HEK293 (cell line): ENCODE results near the gene TFAP2C.

Source experiments
- CTCF ChIA-PET: fragments of 350-600 bp; formaldehyde crosslinking; extraction: SDS; loops from one replicate; lab custom pipeline; 2021; ENCODE audit warnings: antibody characterized with exemption; lab: Yijun Ruan, JAX
- POLR2A ChIA-PET: fragments of 300-600 bp; formaldehyde crosslinking; extraction: SDS; loops from one replicate; lab custom pipeline; 2020; ENCODE audit warnings: antibody characterized with exemption, inconsistent platforms; lab: Yijun Ruan, JAX
- H3K27ac ChIP-seq: fragments of 200-500 bp; sonication (Bioruptor generic); 2 replicates; pipeline ENCODE4 v1.5.1; 2014; ENCODE audit warnings: low read depth, low read length, control low read depth, inconsistent platforms; ENCODE audit errors: extremely low read depth
- H3K36me3 ChIP-seq, 2 experiments: fragments of 200-500 bp in 1 of 2; sonication (Bioruptor generic) in 1 of 2; 1 replicate in 1 of 2; 2 replicates in 1 of 2; pipeline ENCODE4 v1.5.1; 2014 to 2017; ENCODE audit warnings: inconsistent platforms in 2 of 2, low read length in 2 of 2; ENCODE audit not compliant: control insufficient read depth in 2 of 2, insufficient read depth in 1 of 2
- H3K4me1 ChIP-seq: fragments of 200-500 bp; sonication (Bioruptor generic); 2 replicates; pipeline ENCODE4 v1.5.1; 2014; ENCODE audit warnings: mild to moderate bottlenecking, low read length, inconsistent platforms; ENCODE audit not compliant: control insufficient read depth, insufficient read depth
- H3K4me3 ChIP-seq: 2 replicates; pipeline ENCODE4 v1.5.1; 2011; ENCODE audit warnings: low read depth, mild to moderate bottlenecking, control low read depth, low read length, moderate library complexity
- H3K9me3 ChIP-seq: fragments of 200-500 bp; sonication (Bioruptor generic); 2 replicates; pipeline ENCODE4 v1.5.1; 2014; ENCODE audit warnings: low read depth, low read length, inconsistent platforms; ENCODE audit not compliant: control insufficient read depth, insufficient read depth
- GLIS1 ChIP-seq: fragments of 450-650 bp; formaldehyde crosslinking; IDR thresholded peaks from 2 replicates; pipeline ENCODE4 v1.5.1; 2016; ENCODE audit warnings: missing biosample characterization, missing genetic modification characterization
- KLF8 ChIP-seq: fragments of 450-650 bp; formaldehyde crosslinking; IDR thresholded peaks from 2 replicates; pipeline ENCODE4 v1.5.1; 2016; ENCODE audit warnings: missing biosample characterization, missing genetic modification characterization
- SCRT2 ChIP-seq: fragments of 450-650 bp; formaldehyde crosslinking; IDR thresholded peaks from 2 replicates; pipeline ENCODE4 v1.5.1; 2016; ENCODE audit warnings: missing biosample characterization, missing genetic modification characterization
- SETDB1 ChIP-seq: IDR thresholded peaks from one replicate; pipeline ENCODE4 v1.6.1; 2017; ENCODE audit warnings: mild to moderate bottlenecking, low read length, moderate library complexity, mixed read lengths; ENCODE audit not compliant: insufficient read length
- ZNF138 ChIP-seq: fragments of 450-650 bp; formaldehyde crosslinking; IDR thresholded peaks from 2 replicates; pipeline ENCODE4 v1.5.1; 2016; ENCODE audit warnings: missing biosample characterization, missing genetic modification characterization, borderline replicate concordance
- ZNF292 ChIP-seq: fragments of 450-650 bp; formaldehyde crosslinking; IDR thresholded peaks from 2 replicates; pipeline ENCODE4 v1.5.1; 2016; ENCODE audit warnings: low read depth, missing biosample characterization, missing genetic modification characterization, borderline replicate concordance
- ZNF416 ChIP-seq: fragments of 450-650 bp; formaldehyde crosslinking; IDR thresholded peaks from 2 replicates; pipeline ENCODE4 v1.5.1; 2016; ENCODE audit warnings: missing biosample characterization, missing genetic modification characterization
- ZNF514 ChIP-seq: fragments of 450-650 bp; formaldehyde crosslinking; IDR thresholded peaks from 2 replicates; pipeline ENCODE4 v1.5.1; 2016; ENCODE audit warnings: missing biosample characterization, missing genetic modification characterization
- ZNF544 ChIP-seq: fragments of 450-650 bp; formaldehyde crosslinking; IDR thresholded peaks from 2 replicates; pipeline ENCODE4 v1.5.0; 2017; ENCODE audit warnings: missing biosample characterization, missing genetic modification characterization
- ZNF561 ChIP-seq: fragments of 450-650 bp; IDR thresholded peaks from 2 replicates; pipeline ENCODE4 v1.5.1; 2018; ENCODE audit warnings: missing biosample characterization, missing genetic modification characterization, borderline replicate concordance
- ZNF585B ChIP-seq: fragments of 450-650 bp; formaldehyde crosslinking; IDR thresholded peaks from 2 replicates; pipeline ENCODE4 v1.5.1; 2016; ENCODE audit warnings: missing biosample characterization, missing genetic modification characterization
- ZNF596 ChIP-seq: fragments of 450-650 bp; IDR thresholded peaks from 2 replicates; pipeline ENCODE4 v1.5.0; 2018; ENCODE audit warnings: missing biosample characterization, mild to moderate bottlenecking, missing genetic modification characterization, moderate library complexity
- ZNF623 ChIP-seq: fragments of 450-650 bp; formaldehyde crosslinking; IDR thresholded peaks from 2 replicates; pipeline ENCODE4 v1.5.1; 2016; ENCODE audit warnings: missing biosample characterization, missing genetic modification characterization
- ZNF707 ChIP-seq: fragments of 450-650 bp; formaldehyde crosslinking; IDR thresholded peaks from 2 replicates; pipeline ENCODE4 v1.5.1; 2016; ENCODE audit warnings: missing biosample characterization, missing genetic modification characterization
- TF ChIP-seq, protein P1 (sequence below): fragments of 450-650 bp; formaldehyde crosslinking; IDR thresholded peaks from 2 replicates; pipeline ENCODE4 v1.5.1; 2016; ENCODE audit warnings: missing biosample characterization, missing genetic modification characterization, borderline replicate concordance
- TF ChIP-seq, protein P2 (sequence below): fragments of 450-650 bp; formaldehyde crosslinking; IDR thresholded peaks from 2 replicates; pipeline ENCODE4 v1.5.1; 2017; ENCODE audit warnings: missing biosample characterization, missing genetic modification characterization
- TF ChIP-seq, protein P3 (sequence below): fragments of 450-650 bp; formaldehyde crosslinking; IDR thresholded peaks from 2 replicates; pipeline ENCODE4 v1.5.1; 2016; ENCODE audit warnings: missing biosample characterization, missing genetic modification characterization
- TF ChIP-seq, protein P4 (sequence below): fragments of 450-650 bp; formaldehyde crosslinking; IDR thresholded peaks from 2 replicates; pipeline ENCODE4 v1.5.1; 2016; ENCODE audit warnings: missing biosample characterization, missing genetic modification characterization
- TF ChIP-seq, protein P5 (sequence below): fragments of 450-650 bp; formaldehyde crosslinking; IDR thresholded peaks from 2 replicates; pipeline ENCODE4 v1.5.1; 2016; ENCODE audit warnings: missing biosample characterization, missing genetic modification characterization

Gene TFAP2C

DNA sequence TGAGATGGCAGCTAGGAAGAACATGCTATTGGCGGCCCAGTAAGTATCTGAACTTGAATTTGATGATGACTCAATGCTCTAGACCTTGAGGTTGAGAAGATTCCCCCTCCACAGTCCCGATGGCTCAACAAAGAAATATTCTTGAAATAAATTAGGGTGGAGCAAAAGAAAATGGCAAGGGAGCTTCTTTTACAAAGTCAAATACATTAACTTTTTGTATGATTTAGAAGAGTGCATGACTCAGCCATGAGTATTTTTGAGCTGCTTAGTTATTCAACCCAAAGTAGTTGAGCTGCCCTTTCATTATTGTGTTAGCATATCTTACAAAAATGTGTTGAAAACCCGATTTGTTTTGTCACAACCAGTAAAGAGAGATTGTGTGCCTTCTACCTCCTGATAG, 7.6 kb downstream of the TFAP2C start (continued):
- no peak for TF ChIP-seq ZNF596 (tag by site-specific recombination)
- no peak for TF ChIP-seq ZNF416
- TF ChIP-seq, protein P1, sequence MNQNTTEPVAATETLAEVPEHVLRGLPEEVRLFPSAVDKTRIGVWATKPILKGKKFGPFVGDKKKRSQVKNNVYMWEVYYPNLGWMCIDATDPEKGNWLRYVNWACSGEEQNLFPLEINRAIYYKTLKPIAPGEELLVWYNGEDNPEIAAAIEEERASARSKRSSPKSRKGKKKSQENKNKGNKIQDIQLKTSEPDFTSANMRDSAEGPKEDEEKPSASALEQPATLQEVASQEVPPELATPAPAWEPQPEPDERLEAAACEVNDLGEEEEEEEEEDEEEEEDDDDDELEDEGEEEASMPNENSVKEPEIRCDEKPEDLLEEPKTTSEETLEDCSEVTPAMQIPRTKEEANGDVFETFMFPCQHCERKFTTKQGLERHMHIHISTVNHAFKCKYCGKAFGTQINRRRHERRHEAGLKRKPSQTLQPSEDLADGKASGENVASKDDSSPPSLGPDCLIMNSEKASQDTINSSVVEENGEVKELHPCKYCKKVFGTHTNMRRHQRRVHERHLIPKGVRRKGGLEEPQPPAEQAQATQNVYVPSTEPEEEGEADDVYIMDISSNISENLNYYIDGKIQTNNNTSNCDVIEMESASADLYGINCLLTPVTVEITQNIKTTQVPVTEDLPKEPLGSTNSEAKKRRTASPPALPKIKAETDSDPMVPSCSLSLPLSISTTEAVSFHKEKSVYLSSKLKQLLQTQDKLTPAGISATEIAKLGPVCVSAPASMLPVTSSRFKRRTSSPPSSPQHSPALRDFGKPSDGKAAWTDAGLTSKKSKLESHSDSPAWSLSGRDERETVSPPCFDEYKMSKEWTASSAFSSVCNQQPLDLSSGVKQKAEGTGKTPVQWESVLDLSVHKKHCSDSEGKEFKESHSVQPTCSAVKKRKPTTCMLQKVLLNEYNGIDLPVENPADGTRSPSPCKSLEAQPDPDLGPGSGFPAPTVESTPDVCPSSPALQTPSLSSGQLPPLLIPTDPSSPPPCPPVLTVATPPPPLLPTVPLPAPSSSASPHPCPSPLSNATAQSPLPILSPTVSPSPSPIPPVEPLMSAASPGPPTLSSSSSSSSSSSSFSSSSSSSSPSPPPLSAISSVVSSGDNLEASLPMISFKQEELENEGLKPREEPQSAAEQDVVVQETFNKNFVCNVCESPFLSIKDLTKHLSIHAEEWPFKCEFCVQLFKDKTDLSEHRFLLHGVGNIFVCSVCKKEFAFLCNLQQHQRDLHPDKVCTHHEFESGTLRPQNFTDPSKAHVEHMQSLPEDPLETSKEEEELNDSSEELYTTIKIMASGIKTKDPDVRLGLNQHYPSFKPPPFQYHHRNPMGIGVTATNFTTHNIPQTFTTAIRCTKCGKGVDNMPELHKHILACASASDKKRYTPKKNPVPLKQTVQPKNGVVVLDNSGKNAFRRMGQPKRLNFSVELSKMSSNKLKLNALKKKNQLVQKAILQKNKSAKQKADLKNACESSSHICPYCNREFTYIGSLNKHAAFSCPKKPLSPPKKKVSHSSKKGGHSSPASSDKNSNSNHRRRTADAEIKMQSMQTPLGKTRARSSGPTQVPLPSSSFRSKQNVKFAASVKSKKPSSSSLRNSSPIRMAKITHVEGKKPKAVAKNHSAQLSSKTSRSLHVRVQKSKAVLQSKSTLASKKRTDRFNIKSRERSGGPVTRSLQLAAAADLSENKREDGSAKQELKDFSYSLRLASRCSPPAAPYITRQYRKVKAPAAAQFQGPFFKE (tag by site-specific recombination): no peak

DNA sequence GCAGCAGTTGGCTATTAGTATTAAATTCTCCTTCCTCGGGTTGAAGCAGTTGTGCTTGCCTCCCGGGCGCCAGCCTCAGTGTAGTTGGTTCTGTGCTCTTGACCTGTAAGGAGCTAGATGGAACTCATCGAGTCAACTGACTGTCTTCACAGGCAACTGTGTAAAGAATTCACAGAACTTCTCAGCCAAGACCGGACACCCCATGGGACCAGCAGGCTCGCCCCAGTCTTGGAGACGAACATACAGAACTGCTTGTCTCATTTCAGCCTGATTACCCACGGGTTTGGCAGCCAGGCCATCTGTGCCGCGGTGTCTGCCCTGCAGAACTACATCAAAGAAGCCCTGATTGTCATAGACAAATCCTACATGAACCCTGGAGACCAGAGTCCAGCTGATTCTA, 8.5 kb downstream of the TFAP2C start:
- TF ChIP-seq ZNF514 (tag by site-specific recombination) (no peak), KLF8 (tag by site-specific recombination) (no peak), ZNF138 (tag by site-specific recombination) (no peak), GLIS1 (no peak), ZNF707 (tag by site-specific recombination) (no peak), ZNF623 (no peak), ZNF561 (no peak), ZNF585B (no peak), SCRT2 (tag by site-specific recombination) (no peak), SETDB1 (no peak), ZNF544 (tag by site-specific recombination) (no peak), ZNF292 (tag by site-specific recombination) (no peak)
- TF ChIP-seq, protein P2, sequence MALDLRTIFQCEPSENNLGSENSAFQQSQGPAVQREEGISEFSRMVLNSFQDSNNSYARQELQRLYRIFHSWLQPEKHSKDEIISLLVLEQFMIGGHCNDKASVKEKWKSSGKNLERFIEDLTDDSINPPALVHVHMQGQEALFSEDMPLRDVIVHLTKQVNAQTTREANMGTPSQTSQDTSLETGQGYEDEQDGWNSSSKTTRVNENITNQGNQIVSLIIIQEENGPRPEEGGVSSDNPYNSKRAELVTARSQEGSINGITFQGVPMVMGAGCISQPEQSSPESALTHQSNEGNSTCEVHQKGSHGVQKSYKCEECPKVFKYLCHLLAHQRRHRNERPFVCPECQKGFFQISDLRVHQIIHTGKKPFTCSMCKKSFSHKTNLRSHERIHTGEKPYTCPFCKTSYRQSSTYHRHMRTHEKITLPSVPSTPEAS (tag by site-specific recombination): no peak
- TF ChIP-seq, protein P3, sequence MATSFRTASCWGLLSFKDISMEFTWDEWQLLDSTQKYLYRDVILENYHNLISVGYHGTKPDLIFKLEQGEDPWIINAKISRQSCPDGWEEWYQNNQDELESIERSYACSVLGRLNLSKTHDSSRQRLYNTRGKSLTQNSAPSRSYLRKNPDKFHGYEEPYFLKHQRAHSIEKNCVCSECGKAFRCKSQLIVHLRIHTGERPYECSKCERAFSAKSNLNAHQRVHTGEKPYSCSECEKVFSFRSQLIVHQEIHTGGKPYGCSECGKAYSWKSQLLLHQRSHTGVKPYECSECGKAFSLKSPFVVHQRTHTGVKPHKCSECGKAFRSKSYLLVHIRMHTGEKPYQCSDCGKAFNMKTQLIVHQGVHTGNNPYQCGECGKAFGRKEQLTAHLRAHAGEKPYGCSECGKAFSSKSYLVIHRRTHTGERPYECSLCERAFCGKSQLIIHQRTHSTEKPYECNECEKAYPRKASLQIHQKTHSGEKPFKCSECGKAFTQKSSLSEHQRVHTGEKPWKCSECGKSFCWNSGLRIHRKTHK (tag by site-specific recombination): no peak
- TF ChIP-seq, protein P4, sequence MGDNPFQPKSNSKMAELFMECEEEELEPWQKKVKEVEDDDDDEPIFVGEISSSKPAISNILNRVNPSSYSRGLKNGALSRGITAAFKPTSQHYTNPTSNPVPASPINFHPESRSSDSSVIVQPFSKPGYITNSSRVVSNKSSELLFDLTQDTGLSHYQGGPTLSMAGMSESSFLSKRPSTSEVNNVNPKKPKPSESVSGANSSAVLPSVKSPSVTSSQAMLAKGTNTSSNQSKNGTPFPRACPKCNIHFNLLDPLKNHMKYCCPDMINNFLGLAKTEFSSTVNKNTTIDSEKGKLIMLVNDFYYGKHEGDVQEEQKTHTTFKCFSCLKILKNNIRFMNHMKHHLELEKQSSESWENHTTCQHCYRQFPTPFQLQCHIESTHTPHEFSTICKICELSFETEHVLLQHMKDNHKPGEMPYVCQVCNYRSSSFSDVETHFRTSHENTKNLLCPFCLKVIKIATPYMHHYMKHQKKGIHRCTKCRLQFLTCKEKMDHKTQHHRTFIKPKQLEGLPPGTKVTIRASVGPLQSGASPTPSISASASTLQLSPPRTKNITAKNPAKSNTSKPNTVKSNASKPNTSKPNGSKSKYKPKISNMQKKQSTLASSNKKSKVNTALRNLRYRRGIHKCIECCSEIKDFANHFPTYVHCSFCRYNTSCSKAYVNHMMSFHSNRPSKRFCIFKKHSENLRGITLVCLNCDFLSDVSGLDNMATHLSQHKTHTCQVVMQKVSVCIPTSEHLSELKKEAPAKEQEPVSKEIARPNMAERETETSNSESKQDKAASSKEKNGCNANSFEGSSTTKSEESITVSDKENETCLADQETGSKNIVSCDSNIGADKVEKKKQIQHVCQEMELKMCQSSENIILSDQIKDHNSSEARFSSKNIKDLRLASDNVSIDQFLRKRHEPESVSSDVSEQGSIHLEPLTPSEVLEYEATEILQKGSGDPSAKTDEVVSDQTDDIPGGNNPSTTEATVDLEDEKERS: no peak
- TF ChIP-seq, protein P5, sequence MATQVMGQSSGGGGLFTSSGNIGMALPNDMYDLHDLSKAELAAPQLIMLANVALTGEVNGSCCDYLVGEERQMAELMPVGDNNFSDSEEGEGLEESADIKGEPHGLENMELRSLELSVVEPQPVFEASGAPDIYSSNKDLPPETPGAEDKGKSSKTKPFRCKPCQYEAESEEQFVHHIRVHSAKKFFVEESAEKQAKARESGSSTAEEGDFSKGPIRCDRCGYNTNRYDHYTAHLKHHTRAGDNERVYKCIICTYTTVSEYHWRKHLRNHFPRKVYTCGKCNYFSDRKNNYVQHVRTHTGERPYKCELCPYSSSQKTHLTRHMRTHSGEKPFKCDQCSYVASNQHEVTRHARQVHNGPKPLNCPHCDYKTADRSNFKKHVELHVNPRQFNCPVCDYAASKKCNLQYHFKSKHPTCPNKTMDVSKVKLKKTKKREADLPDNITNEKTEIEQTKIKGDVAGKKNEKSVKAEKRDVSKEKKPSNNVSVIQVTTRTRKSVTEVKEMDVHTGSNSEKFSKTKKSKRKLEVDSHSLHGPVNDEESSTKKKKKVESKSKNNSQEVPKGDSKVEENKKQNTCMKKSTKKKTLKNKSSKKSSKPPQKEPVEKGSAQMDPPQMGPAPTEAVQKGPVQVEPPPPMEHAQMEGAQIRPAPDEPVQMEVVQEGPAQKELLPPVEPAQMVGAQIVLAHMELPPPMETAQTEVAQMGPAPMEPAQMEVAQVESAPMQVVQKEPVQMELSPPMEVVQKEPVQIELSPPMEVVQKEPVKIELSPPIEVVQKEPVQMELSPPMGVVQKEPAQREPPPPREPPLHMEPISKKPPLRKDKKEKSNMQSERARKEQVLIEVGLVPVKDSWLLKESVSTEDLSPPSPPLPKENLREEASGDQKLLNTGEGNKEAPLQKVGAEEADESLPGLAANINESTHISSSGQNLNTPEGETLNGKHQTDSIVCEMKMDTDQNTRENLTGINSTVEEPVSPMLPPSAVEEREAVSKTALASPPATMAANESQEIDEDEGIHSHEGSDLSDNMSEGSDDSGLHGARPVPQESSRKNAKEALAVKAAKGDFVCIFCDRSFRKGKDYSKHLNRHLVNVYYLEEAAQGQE: no peak
- H3K27ac ChIP-seq: no peak overlapping the region
- ChIA-PET CTCF (interaction anchor here (0.7 to 0.9 kb wide), 2 partner anchors 87 to 423 kb away, joined by 3 to 4 read pairs; no protein-coding TSS in a partner anchor), POLR2A (no interaction called here)
- H3K4me3 ChIP-seq: no peak overlapping the region
- peaks cover 0 to 88% of the 10 kb centered on the region in 2 experiments; a peak in 2 of 3 replicates for H3K36me3 ChIP-seq
- H3K4me1 ChIP-seq: 0 out of 2 replicates have a peak, but pooled peaks cover 2% of the 10 kb centered on the region
- H3K9me3 ChIP-seq: no peaks in the 10 kb centered on the region
